SU-DHL-6 (cell line): Measurements from ENCODE around the gene IFIT2.

Experiments
- EZH2phosphoT487 ChIP-seq: fragments of 200-600 bp; sonication (generic), shearing (Covaris generic); conservative IDR thresholded peaks from 2 replicates; pipeline ENCODE4 v1.6.1; 2018; ENCODE audit warnings: mild to moderate bottlenecking, antibody characterized with exemption, low read length, moderate library complexity, mixed read lengths
- TF ChIP-seq, protein P1 (sequence below): fragments of 200-600 bp; sonication (generic); IDR thresholded peaks from one replicate; pipeline ENCODE4 v1.5.1; 2017; ENCODE audit warnings: antibody characterized with exemption, mild to moderate bottlenecking, low read length, moderate library complexity; ENCODE audit not compliant: insufficient read depth, poor library complexity, severe bottlenecking

- TF ChIP-seq EZH2phosphoT487 = no peak
- TF ChIP-seq, protein P1, sequence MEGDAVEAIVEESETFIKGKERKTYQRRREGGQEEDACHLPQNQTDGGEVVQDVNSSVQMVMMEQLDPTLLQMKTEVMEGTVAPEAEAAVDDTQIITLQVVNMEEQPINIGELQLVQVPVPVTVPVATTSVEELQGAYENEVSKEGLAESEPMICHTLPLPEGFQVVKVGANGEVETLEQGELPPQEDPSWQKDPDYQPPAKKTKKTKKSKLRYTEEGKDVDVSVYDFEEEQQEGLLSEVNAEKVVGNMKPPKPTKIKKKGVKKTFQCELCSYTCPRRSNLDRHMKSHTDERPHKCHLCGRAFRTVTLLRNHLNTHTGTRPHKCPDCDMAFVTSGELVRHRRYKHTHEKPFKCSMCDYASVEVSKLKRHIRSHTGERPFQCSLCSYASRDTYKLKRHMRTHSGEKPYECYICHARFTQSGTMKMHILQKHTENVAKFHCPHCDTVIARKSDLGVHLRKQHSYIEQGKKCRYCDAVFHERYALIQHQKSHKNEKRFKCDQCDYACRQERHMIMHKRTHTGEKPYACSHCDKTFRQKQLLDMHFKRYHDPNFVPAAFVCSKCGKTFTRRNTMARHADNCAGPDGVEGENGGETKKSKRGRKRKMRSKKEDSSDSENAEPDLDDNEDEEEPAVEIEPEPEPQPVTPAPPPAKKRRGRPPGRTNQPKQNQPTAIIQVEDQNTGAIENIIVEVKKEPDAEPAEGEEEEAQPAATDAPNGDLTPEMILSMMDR = no peak
Measured at GRCh38 chr10:89332123-89332633, 30.3 kb downstream of the IFIT2 start.
